Left lung (tissue), 10 donors: ENCODE results near the gene PRSS53. TPM values are rescaled to one million over a fixed set of nuclear protein-coding genes. Genes with fewer than 3 reads are reported as not detected.

ENCODE experiments used
- ATAC-seq: fragments of 200-7000 bp; cut with Tn5 transposase; one replicate; pipeline ENCODE4 v1.9.1; 2020; ENCODE audit warnings: moderate library complexity
- DNase-seq, 4 donors: peaks; one replicate each; pipeline ENCODE4 v3.0.0-alpha.2; 2013 to 2020
- H3K27ac ChIP-seq, 2 donors: fragments of 200-600 bp; sonication (generic) in 1 of 2; one replicate each; pipeline versions ENCODE4 v1.5.0 to v1.8.0; 2020 to 2021
- H3K27me3 ChIP-seq, 2 donors: fragments of 200-600 bp; sonication (generic) in 1 of 2; one replicate each; pipeline versions ENCODE4 v1.5.0 to v1.8.0; 2020 to 2021
- H3K36me3 ChIP-seq, 2 donors: fragments of 200-600 bp; sonication (generic) in 1 of 2; one replicate each; pipeline versions ENCODE4 v1.5.0 to v1.8.0; 2020 to 2021
- H3K4me1 ChIP-seq, 2 donors: fragments of 200-600 bp; one replicate each; pipeline ENCODE4 v1.8.0; 2021
- H3K4me3 ChIP-seq, 2 donors: fragments of 200-600 bp; sonication (generic) in 1 of 2; one replicate each; pipeline versions ENCODE4 v1.5.0 to v1.8.0; 2020 to 2021; ENCODE audit warnings: mild to moderate bottlenecking in 1 of 2
- H3K9me3 ChIP-seq, 2 donors: fragments of 200-600 bp; sonication (generic) in 1 of 2; one replicate each; pipeline versions ENCODE4 v1.5.0 to v1.8.0; 2020 to 2021
- intact Hi-C, 2 donors: fragments of 100-400 bp; cut with DNase I; formaldehyde crosslinking; loops; one replicate each; pipeline versions ENCODE4 v1.11.2 to v1.14.2; 2022
- polyA plus RNA-seq, 6 donors: library from polyadenylated mRNA; unstranded; fragments of 120-200 nt; gene quantifications; one replicate each; pipeline ENCODE4 v1.2.1, GENCODE V29; 2013; ENCODE audit not compliant: insufficient read length in 6 of 6
- total RNA-seq, 2 donors: library from RNA; stranded (reverse); fragmentation: NEBNext Ultra II Directional; extraction: Animal tissue kit (Norgen Biotek cat#: 25700); gene quantifications; one replicate each; pipeline ENCODE4 v1.2.1, GENCODE V29; 2021
- TF ChIP-seq, protein P1 (sequence below), 2 donors: fragments of 200-600 bp; sonication (generic) in 1 of 2; IDR thresholded peaks; one replicate each; pipeline versions ENCODE4 v1.5.0 to v1.8.0; 2021; ENCODE audit warnings: antibody characterized with exemption in 2 of 2
- donor health status: DM: no; HTN: yes; CAD: no.
- donor health status: DM: no; HTN: no; CAD: no.

The PRSS53 gene
- total and polyA plus RNA-seq, 8 donors: 0.96 to 2.9 (median 2.2) TPM

DNA sequence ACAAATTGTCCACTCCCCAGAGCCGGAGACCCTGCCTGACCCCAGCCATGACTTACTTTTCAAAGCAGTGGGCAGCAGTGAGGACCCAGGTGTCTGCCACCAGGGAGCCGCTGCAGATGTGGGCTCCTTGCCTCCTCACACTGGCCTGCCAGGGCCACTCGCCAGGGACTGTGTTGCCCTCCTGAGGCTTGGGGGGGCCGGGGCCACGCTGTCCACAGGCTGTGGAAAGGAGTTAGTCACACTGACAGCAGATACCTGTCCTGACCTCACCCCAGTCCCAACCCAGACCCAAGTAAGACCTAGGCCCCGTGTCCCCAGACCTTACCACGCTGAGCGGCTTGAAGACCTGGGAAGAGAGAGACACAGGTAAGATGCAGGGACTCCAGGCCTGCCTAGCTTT is 1.3 kb downstream of the PRSS53 start:
- peaks cover 0 to 87% of the 10 kb centered on the region in 2 donors for H3K36me3 ChIP-seq
- no peak overlapping the region for H3K27ac ChIP-seq
- ATAC-seq (no peak), DNase-seq (no peak)
- TF ChIP-seq, protein P1, sequence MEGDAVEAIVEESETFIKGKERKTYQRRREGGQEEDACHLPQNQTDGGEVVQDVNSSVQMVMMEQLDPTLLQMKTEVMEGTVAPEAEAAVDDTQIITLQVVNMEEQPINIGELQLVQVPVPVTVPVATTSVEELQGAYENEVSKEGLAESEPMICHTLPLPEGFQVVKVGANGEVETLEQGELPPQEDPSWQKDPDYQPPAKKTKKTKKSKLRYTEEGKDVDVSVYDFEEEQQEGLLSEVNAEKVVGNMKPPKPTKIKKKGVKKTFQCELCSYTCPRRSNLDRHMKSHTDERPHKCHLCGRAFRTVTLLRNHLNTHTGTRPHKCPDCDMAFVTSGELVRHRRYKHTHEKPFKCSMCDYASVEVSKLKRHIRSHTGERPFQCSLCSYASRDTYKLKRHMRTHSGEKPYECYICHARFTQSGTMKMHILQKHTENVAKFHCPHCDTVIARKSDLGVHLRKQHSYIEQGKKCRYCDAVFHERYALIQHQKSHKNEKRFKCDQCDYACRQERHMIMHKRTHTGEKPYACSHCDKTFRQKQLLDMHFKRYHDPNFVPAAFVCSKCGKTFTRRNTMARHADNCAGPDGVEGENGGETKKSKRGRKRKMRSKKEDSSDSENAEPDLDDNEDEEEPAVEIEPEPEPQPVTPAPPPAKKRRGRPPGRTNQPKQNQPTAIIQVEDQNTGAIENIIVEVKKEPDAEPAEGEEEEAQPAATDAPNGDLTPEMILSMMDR (IDR thresholded peaks at IDR 0.05): no peak
- H3K9me3 ChIP-seq: no peaks in the 10 kb centered on the region
- no peak overlapping the region for H3K4me3 ChIP-seq
- H3K4me1 ChIP-seq: no peaks in the 10 kb centered on the region
- intact Hi-C loops: no loop called here
- no peaks in the 10 kb centered on the region for H3K27me3 ChIP-seq

DNA sequence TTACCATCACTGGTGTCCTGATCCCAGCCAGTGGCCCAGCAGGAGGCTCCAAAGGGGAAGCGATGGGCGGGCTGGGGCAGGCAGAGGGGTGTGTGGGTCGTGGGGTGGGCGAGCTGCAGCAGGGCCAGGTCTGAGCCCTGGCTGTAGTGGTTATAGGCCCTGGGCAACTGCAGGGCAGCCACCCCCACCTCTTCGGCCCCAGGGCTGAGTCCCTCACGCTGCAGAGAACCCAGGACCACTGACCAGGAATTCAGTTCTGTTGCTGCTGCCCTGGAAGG is 2.2 kb downstream of the PRSS53 start:
- Histone ChIP-seq H3K4me3 (no peak overlapping the region), H3K4me1 (peaks cover 0 to 9% of the 10 kb centered on the region in 2 donors), H3K27me3 (no peaks in the 10 kb centered on the region), H3K9me3 (no peaks in the 10 kb centered on the region), H3K27ac (no peak overlapping the region), H3K36me3 (peaks cover 0 to 96% of the 10 kb centered on the region in 2 donors)
- DNase-seq: no peak
- no peak for ATAC-seq
- intact Hi-C loops: no loop called here
- TF ChIP-seq, protein P1 (IDR thresholded peaks at IDR 0.05): no peak

DNA sequence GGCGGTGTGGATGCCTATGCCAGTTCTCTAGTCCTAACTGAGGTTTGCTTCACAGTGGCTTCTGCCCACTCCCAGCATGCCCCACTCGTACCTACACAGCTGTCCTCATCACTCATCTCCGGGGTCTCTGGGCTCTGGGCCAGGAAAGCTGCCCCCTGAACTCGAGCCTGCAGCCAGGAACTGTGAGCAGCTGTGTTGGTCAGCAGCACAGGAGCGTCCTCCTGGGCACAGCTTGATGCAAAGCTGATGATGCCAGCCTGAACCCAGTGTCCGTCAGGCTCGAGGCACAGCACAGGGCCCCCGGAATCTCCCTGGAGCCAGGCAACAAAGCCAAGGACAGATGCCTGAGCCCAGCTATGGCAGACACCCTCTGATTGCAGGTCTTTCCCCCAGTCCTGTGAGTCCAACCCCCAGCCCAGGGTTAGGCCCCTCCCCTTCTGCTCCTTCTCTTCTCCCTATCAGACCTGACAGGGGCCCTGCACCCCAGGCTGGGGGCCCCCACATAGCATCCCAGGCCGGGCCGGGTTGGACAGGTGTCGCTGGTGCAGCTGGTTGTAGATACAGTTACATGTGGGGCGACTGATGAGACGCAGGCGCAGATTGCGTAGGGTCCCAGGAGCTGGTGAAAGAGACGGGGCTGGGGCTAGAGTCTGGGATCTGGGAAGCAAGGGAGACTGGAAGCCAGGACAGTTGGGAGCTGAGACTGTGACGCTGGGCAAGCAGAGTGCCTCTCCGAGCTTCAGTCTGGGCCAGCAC is 2.7 kb downstream of the PRSS53 start:
- DNase-seq: no peak
- Histone ChIP-seq H3K27ac (no peak overlapping the region), H3K4me1 (peaks cover 0 to 12% of the 10 kb centered on the region in 2 donors), H3K27me3 (no peaks in the 10 kb centered on the region), H3K4me3 (no peak overlapping the region), H3K9me3 (no peaks in the 10 kb centered on the region), H3K36me3 (peaks cover 0 to 96% of the 10 kb centered on the region in 2 donors)
- TF ChIP-seq, protein P1 (IDR thresholded peaks at IDR 0.05): no peak
- no peak for ATAC-seq
- intact Hi-C loops: no loop called here

DNA sequence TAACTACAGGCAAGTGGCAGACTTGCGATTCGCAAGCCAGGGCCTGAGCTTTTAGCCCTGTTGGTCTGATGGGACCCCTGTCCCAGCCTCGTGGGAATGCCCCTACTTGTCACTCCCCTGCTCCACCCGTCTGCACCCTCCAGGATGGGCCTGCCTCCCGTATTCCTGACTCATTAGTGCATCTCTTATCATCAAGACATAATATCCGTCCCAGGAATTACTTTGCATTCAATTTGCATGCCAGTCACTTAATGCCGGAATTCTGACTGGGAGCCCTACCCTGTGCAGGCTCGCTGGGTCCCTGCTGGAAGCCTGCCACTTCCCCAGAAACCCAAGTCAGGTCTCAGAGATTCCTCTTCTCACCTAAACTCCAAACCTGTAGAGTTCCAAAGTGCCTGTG is 3.3 kb downstream of the PRSS53 start:
- no peak overlapping the region for H3K4me3 ChIP-seq
- peaks cover 0 to 13% of the 10 kb centered on the region in 2 donors for H3K4me1 ChIP-seq
- DNase-seq: no peak
- intact Hi-C loops: no loop called here
- ATAC-seq: no peak
- TF ChIP-seq, protein P1 (IDR thresholded peaks at IDR 0.05): no peak
- H3K36me3 ChIP-seq: peaks cover 0 to 96% of the 10 kb centered on the region in 2 donors
- no peak overlapping the region for H3K27ac ChIP-seq
- no peaks in the 10 kb centered on the region for H3K27me3 ChIP-seq
- no peaks in the 10 kb centered on the region for H3K9me3 ChIP-seq

DNA sequence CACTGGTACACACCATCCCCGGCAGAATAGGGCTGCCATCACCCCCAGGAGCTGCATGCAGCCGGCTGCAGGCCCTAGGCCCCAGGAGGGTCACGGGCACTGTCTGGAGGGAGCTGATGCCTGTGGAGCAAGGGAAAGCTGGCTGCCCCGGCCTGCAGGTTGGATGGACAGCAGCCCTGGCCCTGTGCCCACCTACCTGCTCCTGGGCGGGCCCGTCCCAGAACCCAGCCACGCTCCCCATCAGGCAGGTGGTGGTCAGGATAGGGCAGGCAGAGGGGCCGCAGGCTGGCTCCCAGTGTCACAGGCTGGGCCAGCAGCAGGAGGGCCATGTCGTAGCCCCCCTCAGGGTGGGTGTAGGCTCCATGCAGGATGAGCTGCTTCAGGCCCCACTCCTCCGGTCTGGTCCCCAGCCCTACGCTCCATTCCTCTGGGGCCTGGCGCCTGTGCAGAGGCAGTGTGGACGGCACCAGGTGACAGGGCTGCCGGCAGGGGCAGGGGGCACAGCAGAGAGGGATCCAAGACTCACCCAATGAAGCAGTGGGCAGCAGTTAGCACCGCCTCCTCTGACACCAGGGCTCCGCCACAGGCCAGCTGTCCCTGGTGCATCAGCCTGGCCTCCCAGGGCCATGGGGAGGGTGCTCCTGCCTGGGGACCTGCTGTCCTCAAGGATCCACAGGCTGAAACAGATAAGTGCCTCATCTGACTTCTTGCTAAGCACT is 4.0 kb downstream of the PRSS53 start:
- no peak overlapping the region for H3K4me3 ChIP-seq
- DNase-seq (no peak), ATAC-seq (no peak)
- intact Hi-C loops: no loop called here
- H3K4me1 ChIP-seq: peaks cover 0 to 20% of the 10 kb centered on the region in 2 donors
- no peaks in the 10 kb centered on the region for H3K9me3 ChIP-seq
- peaks cover 0 to 96% of the 10 kb centered on the region in 2 donors for H3K36me3 ChIP-seq
- H3K27ac ChIP-seq: no peak overlapping the region
- H3K27me3 ChIP-seq: no peaks in the 10 kb centered on the region
- TF ChIP-seq, protein P1 (IDR thresholded peaks at IDR 0.05): no peak
